ENCODE data around the gene DDA1.

The DDA1 gene

DNA sequence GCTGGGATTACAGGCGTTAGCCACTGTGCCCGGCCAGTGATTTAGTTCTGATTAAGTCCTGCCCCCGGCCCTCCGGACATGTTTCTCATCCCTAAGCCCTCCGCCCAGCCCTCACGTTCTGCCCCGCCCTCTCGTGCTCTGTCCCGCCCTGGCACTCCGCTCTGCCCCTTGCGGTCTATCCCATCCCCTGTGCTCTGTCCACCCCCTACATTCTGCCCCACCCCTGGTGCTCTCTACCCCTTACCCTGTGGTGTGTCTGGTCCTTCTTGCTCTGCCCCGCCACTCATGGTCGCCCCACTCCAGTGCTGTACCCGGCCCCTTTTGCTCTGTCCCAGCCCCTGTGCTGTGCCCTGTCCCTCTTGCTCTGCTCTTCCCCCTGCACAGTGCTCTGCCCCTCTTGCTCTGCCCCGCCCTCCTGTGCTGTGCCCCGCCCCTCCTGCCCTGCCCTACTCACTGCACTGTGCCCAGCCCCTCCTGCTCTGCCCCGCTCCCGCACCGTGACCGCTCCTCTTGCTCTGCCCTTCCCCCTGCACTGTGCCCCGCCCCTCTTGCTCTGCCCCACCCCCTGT is 31.0 kb downstream of the DDA1 start:
- no peak overlapping the region for H3K4me3 ChIP-seq (replicated peaks; ENCODE audit: insufficient read depth, low read length)
- no peak for DNase-seq (ENCODE audit: low read depth in 1 of 2, low spot score in 1 of 2)
- TF ChIP-seq, protein P1, sequence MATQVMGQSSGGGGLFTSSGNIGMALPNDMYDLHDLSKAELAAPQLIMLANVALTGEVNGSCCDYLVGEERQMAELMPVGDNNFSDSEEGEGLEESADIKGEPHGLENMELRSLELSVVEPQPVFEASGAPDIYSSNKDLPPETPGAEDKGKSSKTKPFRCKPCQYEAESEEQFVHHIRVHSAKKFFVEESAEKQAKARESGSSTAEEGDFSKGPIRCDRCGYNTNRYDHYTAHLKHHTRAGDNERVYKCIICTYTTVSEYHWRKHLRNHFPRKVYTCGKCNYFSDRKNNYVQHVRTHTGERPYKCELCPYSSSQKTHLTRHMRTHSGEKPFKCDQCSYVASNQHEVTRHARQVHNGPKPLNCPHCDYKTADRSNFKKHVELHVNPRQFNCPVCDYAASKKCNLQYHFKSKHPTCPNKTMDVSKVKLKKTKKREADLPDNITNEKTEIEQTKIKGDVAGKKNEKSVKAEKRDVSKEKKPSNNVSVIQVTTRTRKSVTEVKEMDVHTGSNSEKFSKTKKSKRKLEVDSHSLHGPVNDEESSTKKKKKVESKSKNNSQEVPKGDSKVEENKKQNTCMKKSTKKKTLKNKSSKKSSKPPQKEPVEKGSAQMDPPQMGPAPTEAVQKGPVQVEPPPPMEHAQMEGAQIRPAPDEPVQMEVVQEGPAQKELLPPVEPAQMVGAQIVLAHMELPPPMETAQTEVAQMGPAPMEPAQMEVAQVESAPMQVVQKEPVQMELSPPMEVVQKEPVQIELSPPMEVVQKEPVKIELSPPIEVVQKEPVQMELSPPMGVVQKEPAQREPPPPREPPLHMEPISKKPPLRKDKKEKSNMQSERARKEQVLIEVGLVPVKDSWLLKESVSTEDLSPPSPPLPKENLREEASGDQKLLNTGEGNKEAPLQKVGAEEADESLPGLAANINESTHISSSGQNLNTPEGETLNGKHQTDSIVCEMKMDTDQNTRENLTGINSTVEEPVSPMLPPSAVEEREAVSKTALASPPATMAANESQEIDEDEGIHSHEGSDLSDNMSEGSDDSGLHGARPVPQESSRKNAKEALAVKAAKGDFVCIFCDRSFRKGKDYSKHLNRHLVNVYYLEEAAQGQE (IDR thresholded peaks at IDR 0.05; ENCODE audit: insufficient replicate concordance, low read depth), result no peak
- no peak for TF ChIP-seq GABPA (IDR thresholded peaks at IDR 0.05; ENCODE audit: low read depth)
- TF ChIP-seq POLR2AphosphoS5 (IDR thresholded peaks at IDR 0.05; ENCODE audit: low read depth), result no peak
- TF ChIP-seq, protein P2, sequence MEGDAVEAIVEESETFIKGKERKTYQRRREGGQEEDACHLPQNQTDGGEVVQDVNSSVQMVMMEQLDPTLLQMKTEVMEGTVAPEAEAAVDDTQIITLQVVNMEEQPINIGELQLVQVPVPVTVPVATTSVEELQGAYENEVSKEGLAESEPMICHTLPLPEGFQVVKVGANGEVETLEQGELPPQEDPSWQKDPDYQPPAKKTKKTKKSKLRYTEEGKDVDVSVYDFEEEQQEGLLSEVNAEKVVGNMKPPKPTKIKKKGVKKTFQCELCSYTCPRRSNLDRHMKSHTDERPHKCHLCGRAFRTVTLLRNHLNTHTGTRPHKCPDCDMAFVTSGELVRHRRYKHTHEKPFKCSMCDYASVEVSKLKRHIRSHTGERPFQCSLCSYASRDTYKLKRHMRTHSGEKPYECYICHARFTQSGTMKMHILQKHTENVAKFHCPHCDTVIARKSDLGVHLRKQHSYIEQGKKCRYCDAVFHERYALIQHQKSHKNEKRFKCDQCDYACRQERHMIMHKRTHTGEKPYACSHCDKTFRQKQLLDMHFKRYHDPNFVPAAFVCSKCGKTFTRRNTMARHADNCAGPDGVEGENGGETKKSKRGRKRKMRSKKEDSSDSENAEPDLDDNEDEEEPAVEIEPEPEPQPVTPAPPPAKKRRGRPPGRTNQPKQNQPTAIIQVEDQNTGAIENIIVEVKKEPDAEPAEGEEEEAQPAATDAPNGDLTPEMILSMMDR (IDR thresholded peaks at IDR 0.05; ENCODE audit: insufficient read depth, low read length), result no peak
- no peak for TF ChIP-seq SPI1 (IDR thresholded peaks at IDR 0.05; ENCODE audit: borderline replicate concordance, low read depth)
- H3K27ac ChIP-seq (replicated peaks), result no peak overlapping the region
- H3K27me3 ChIP-seq (ENCODE audit: insufficient read depth, poor library complexity, severe bottlenecking), result no peaks in the 10 kb centered on the region

DNA sequence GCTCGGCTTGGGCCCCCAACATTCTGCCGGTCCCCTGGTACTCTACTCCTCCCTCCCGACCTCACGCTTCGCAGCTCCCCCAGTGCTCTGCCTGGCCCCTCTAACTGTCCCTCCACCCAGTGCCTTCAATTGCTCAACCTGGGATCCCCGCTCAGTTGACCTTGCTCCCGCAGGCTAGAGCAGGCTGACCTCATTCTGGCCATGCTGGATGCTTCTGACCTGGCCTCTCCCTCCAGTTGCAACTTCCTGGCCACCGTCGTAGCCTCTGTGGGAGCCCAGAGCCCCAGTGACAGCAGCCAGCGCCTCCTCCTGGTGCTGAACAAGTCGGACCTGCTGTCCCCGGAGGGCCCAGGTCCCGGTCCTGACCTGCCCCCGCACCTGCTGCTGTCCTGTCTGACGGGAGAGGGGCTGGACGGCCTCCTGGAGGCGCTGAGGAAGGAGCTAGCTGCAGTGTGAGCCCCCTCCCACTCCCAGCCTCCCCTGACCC is 31.6 kb downstream of the DDA1 start:
- Histone ChIP-seq H3K27me3 (ENCODE audit: insufficient read depth, poor library complexity, severe bottlenecking) (no peaks in the 10 kb centered on the region), H3K4me3 (replicated peaks; ENCODE audit: insufficient read depth, low read length) (no peak overlapping the region), H3K27ac (replicated peaks) (no peak overlapping the region)
- no peak for TF ChIP-seq POLR2AphosphoS5 (IDR thresholded peaks at IDR 0.05; ENCODE audit: low read depth)
- no peak for TF ChIP-seq GABPA (IDR thresholded peaks at IDR 0.05; ENCODE audit: low read depth)
- no peak for TF ChIP-seq SPI1 (IDR thresholded peaks at IDR 0.05; ENCODE audit: borderline replicate concordance, low read depth)
- TF ChIP-seq, protein P1 (IDR thresholded peaks at IDR 0.05; ENCODE audit: insufficient replicate concordance, low read depth), result no peak
- TF ChIP-seq, protein P2 (IDR thresholded peaks at IDR 0.05; ENCODE audit: insufficient read depth, low read length), result no peak
- DNase-seq (ENCODE audit: low read depth in 1 of 2, low spot score in 1 of 2), result no peak

DNA sequence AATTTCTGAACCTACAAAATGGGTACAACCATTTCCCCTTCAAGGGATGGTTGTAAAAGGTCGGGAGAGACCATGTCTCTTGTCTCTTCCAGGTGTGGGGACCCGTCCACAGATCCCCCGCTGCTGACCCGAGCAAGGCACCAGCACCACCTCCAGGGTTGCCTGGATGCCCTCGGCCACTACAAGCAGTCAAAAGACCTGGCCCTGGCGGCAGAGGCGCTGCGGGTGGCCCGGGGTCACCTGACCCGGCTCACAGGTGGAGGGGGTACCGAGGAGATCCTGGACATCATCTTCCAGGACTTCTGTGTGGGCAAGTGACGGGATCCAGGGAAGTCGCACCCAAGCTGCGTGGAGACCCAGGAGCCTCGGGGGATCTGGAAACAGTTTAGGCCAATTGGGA is 32.0 kb downstream of the DDA1 start:
- Histone ChIP-seq H3K27ac (replicated peaks) (no peak overlapping the region), H3K27me3 (ENCODE audit: insufficient read depth, poor library complexity, severe bottlenecking) (no peaks in the 10 kb centered on the region), H3K4me3 (replicated peaks; ENCODE audit: insufficient read depth, low read length) (no peak overlapping the region)
- no peak for TF ChIP-seq GABPA (IDR thresholded peaks at IDR 0.05; ENCODE audit: low read depth)
- TF ChIP-seq, protein P1 (IDR thresholded peaks at IDR 0.05; ENCODE audit: insufficient replicate concordance, low read depth), result no peak
- TF ChIP-seq SPI1 (IDR thresholded peaks at IDR 0.05; ENCODE audit: borderline replicate concordance, low read depth), result no peak
- TF ChIP-seq, protein P2 (IDR thresholded peaks at IDR 0.05; ENCODE audit: insufficient read depth, low read length), result no peak
- DNase-seq (ENCODE audit: low read depth in 1 of 2, low spot score in 1 of 2), result no peak

Data from HL-60 (cell line).